GM03348 (cell line): ENCODE measurements around the gene SYT11.
"Not testable (repeated sequence)": the region's sequence is repeated elsewhere in the genome, so short reads cannot be mapped to it uniquely, and the experiment has no call there.

ENCODE experiments used
- DNase-seq: peaks from one replicate; pipeline ENCODE4 v3.0.0; 2012; ENCODE audit warnings: low spot score

Gene SYT11

GRCh38 chr1:155897746-155898145 lies 38.4 kb downstream of the SYT11 start:
- DNase-seq, result no peak

GRCh38 chr1:155898888-155899287 lies 39.5 kb downstream of the SYT11 start:
- DNase-seq, result no peak

GRCh38 chr1:155899683-155900082 lies 40.3 kb downstream of the SYT11 start:
- DNase-seq, result no peak

- no peak for DNase-seq
These were observed 40.8 kb downstream of the SYT11 start for GRCh38 chr1:155900161-155900560.

GRCh38 chr1:155904261-155904660 lies 44.9 kb downstream of the SYT11 start:
- no peak for DNase-seq

- peak; percentile 39 for DNase-seq
These were observed 50.5 kb downstream of the SYT11 start for GRCh38 chr1:155909894-155910293.

GRCh38 chr1:155910621-155911121 lies 51.3 kb downstream of the SYT11 start:
- peak; percentile 42 for DNase-seq

- DNase-seq, result peak; percentile 95
These were observed 52.0 kb downstream of the SYT11 start, which contains the start of gene RIT1 for GRCh38 chr1:155911156-155912055. Gene RIT1 (minus strand): TSS chr1:155911349. CDS start chr1:155910761, 588 bp downstream.

- no peak for DNase-seq
These were observed 52.7 kb downstream of the SYT11 start for GRCh38 chr1:155912056-155912536.

GRCh38 chr1:155913969-155914757 lies 54.8 kb downstream of the SYT11 start:
- no peak for DNase-seq

GRCh38 chr1:155918660-155919059 lies 59.3 kb downstream of the SYT11 start:
- no peak for DNase-seq

- DNase-seq, result no peak
These were observed 60.4 kb downstream of the SYT11 start for GRCh38 chr1:155919801-155920200.

- DNase-seq, result no peak
These were observed 61.4 kb downstream of the SYT11 start for GRCh38 chr1:155920717-155921116.

- DNase-seq, result no peak
These were observed 66.1 kb downstream of the SYT11 start for GRCh38 chr1:155925506-155925905.

GRCh38 chr1:155929057-155929456 lies 69.7 kb downstream of the SYT11 start:
- no peak for DNase-seq

- not testable (repeated sequence) for DNase-seq
These were observed 71.4 kb downstream of the SYT11 start for GRCh38 chr1:155930725-155931124.

- no peak for DNase-seq
These were observed 72.1 kb downstream of the SYT11 start for GRCh38 chr1:155931332-155932038.

- no peak for DNase-seq
These were observed 72.7 kb downstream of the SYT11 start for GRCh38 chr1:155932081-155932480.

GRCh38 chr1:155932487-155932886 lies 73.1 kb downstream of the SYT11 start:
- no peak for DNase-seq

GRCh38 chr1:155933591-155934096 lies 74.3 kb downstream of the SYT11 start:
- no peak for DNase-seq

- DNase-seq, result peak; percentile 96
These were observed 74.9 kb downstream of the SYT11 start, which contains the start of gene KHDC4 for GRCh38 chr1:155934097-155934935. Gene KHDC4 (minus strand): TSS chr1:155934413. CDS start chr1:155934373, 40 bp downstream.
